Mammary epithelial cell (primary cell): ENCODE measurements around the gene SDR42E1.

ENCODE experiments used
- EZH2 ChIP-seq: IDR thresholded peaks from 2 replicates; pipeline ENCODE4 v1.6.1; 2012; ENCODE audit warnings: low read length, inconsistent platforms, borderline replicate concordance
- TF ChIP-seq, protein P1 (sequence below), 2 donors: IDR thresholded peaks in 1 of 2; conservative IDR thresholded peaks in 1 of 2; 2 replicates each; pipeline ENCODE4 v1.5.1; 2011 to 2012; ENCODE audit warnings: inconsistent platforms in 2 of 2, low read length in 2 of 2, mild to moderate bottlenecking in 2 of 2, control low read depth in 1 of 2, low read depth in 1 of 2; ENCODE audit not compliant: insufficient read depth in 1 of 2; ENCODE audit errors: extremely low read depth in 1 of 2

GRCh38 chr16:82044585-82044911, 33.3 kb upstream of the SDR42E1 start:
- TF ChIP-seq, protein P1, sequence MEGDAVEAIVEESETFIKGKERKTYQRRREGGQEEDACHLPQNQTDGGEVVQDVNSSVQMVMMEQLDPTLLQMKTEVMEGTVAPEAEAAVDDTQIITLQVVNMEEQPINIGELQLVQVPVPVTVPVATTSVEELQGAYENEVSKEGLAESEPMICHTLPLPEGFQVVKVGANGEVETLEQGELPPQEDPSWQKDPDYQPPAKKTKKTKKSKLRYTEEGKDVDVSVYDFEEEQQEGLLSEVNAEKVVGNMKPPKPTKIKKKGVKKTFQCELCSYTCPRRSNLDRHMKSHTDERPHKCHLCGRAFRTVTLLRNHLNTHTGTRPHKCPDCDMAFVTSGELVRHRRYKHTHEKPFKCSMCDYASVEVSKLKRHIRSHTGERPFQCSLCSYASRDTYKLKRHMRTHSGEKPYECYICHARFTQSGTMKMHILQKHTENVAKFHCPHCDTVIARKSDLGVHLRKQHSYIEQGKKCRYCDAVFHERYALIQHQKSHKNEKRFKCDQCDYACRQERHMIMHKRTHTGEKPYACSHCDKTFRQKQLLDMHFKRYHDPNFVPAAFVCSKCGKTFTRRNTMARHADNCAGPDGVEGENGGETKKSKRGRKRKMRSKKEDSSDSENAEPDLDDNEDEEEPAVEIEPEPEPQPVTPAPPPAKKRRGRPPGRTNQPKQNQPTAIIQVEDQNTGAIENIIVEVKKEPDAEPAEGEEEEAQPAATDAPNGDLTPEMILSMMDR (conservative IDR thresholded peaks at IDR 0.05 in 1 of 2, IDR thresholded peaks at IDR 0.05 in 1 of 2; ENCODE audit: extremely low read depth in 1 of 2, insufficient read depth in 1 of 2, low read depth in 1 of 2, low read length in 2 of 2) = no peak
- no peak for TF ChIP-seq EZH2
